ENCODE data around the gene EMP2.
"Not testable (repeated sequence)": the region's sequence is repeated elsewhere in the genome, so short reads cannot be mapped to it uniquely, and the experiment has no call there.

EMP2 gene

DNA sequence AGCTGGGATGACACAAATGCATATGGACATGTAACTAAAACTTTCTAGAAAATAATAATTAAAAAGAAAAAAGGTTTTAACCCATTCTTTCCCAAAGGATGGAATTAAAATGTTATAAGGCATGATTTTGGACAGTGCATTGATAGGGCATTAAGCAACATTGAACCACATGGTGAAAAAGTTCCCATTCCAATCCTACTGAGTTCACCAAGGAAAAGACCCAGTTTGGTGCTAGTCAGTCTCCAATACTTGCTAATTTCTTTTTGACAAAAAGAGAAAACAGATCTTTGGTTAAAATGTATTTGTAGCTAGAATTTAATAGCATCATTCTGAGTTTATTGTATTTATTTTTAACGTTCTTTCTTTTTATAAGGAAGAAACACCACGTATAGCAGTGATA lies 28.1 kb downstream of the EMP2 start:
- no peak for DNase-seq (ENCODE audit: low read depth, low spot score)

DNA sequence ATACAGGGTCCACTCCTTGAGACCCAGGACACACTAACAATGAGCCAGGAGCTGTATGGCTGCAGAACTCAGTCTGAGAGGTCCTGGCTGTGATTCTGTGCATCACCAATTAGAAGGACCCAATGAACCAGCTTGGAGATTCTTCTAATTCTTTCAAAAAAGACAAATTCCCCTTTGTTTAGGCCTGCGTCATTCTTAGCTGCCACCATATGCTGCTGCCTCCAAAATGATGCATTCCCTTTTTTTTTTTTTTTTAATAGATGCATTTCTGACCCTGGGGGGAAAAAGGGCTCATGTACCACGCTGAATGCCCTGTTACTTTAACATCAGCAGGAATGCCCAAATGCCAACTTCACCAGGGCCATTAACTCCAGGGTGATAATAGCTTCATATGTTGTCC lies 28.5 kb downstream of the EMP2 start:
- no peak for DNase-seq (ENCODE audit: low read depth, low spot score)

DNA sequence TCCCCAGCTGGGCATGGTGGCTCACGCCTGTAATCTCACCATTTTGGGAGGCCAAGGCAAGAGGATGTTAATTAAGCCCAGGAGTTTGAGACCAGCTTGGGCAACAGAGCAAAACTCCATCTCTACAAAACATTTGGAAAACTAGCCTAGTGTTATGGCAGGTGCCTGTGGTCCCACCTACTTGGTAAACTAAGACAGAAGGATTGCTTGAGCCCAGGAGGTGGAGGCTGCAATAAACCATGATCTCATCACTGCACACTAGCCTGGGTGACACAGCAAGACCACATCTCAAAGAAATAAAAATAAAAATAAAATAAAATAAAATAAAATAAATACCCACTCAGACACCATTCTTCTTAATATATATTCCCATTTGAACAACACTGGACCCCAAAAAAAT lies 32.0 kb downstream of the EMP2 start:
- DNase-seq (ENCODE audit: low read depth, low spot score) = no peak

DNA sequence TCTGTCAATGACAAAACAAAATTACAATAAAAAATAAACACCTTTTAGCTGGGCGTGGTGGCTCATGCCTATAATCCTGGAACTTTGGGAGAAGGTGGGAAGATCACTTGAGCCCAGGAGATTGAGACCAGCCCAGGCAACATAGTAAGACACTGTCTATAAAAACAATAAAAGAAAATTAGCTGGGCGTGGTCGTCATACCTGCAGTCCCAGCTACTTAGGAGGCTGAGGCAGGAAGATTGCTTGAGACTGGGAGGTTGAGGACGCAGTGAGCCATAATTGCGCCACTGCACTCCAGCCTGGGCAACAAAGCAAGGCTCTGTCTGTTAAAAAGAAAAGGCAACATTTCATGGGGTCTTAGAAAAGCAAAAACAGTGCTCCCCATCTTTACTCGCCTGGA lies 32.7 kb downstream of the EMP2 start:
- no peak for DNase-seq (ENCODE audit: low read depth, low spot score)

DNA sequence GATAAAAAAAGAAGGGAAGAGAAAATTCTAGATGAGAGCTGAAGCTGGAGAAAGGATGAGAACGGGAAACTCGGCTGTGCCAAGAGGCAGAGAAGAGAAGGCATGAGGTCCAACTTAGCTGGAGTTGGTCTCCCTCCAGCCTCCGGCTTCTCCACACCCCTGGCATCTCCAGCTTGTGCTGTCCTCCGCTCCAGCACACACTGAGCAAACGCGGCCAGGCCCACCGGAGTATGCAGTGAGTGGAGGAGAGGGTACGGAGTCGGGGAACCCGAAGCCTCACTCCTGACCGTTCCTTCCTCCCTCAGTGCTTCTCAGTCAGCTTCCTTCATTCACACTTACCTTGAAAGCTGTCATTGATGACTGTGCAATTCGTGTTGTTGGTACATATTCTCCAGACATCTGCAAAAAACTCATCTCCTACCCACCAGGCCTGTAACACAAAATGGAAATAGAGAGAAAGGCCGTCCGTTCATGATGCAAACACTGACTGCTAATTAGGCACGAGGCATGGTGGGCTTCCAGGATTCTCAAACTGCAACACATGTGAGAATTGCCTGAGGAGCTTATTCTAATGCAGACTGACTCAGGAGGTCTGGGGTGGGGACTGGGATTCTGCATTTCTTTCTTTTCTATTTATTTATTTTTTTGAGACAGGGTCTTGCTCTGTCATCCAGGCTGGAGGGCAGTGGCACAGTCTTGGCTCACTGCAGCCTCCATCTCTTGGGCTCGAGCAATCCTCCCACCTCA lies 37.0 kb downstream of the EMP2 start:
- no peak for DNase-seq (ENCODE audit: low read depth, low spot score)

DNA sequence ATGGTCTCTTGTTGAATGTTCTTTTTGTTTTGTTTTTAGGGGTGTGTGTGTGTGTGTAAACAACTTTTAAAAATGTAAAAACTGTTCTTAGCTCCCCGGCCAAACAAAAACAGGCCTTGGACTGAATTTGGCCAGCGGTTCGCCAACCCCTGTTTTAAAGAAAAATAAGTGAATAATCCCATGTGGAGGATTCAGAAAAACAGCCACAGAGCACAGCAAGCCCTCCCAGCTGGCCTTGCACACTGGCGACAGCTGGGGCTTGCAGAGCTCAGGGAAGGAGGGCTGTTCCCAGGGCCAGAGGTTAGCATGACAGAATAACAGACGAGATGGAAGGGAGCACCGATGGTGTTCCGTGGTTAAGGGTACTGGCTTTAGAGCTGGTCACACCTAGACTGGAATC lies 39.0 kb downstream of the EMP2 start:
- no peak for DNase-seq (ENCODE audit: low read depth, low spot score)

DNA sequence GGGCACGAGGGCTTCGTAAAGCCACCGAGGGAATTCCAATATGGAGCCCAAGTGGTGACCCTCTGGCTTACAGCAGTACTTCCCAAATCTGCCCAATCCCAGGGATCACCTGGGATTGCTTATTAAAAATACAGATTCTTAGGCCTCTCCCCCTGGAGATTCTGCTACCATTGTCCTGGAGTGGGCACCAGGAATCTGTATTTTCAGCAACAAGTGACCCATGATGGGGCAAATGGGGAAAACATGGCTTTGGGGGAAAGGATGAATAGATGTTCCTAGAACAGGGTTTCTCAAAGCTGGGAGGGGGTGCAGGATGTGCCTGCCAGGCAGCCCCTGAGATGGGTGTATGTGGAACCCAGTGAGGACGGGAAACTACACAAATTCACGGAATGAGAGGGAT lies 40.6 kb downstream of the EMP2 start:
- no peak for DNase-seq (ENCODE audit: low read depth, low spot score)

DNA sequence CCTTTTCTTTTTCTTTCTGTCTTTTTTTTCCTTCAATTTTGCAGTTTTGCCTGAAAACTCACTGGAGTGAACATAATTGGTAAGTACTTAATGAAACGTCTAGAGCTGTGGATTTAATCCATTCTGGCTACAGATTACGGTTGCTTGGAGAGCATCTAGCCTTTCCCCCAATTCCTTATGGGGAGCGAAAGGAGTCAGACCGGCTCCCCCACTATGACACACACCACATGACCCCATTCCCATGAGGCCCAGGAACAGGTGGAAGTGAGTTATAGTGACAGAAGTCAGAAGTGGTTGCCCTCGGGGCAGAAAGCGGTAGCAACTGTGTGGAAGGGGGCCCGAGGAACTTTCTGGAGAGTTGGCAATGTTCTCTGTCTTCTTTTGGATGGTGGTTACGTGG lies 41.2 kb downstream of the EMP2 start:
- DNase-seq (ENCODE audit: low read depth, low spot score) = no peak

DNA sequence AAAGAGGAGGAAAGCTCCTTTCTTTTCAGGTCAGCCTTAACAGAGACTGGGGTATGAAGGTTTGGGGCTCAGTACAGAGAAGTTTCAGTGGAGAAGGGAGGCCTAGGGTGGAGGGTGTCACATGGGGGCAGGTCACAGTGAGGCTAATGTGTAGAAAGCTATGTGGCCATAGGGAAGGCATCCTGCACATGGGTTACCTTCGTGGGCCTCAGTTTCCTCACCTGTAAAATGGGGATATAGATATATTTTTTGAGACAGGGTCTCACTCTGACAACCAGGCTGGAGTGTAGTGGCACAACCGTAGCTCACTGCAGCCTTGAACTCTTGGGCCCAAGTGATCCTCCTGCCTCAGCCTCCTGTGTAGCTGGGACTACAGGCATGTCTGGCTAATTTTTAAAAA lies 41.8 kb downstream of the EMP2 start:
- DNase-seq (ENCODE audit: low read depth, low spot score) = no peak

DNA sequence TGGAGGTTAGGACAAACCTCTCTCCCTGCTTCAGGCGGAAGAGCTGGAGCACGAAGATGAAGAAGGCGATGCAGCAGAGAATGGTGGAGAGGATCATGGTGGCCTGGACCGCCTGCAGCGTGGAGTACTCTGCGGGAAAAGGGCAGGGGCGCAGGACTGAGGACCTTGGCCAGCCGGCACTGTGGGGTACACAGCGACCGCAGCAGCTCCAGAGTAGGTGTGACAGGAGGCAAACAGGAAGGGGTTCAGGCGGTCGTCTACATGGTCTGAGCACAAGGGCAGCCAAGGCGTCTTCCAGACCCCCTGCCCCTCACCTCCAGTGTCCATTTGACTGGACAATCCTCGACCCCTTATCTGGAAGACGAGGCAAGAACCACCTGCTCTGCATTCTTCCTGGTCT lies 42.5 kb downstream of the EMP2 start:
- DNase-seq (ENCODE audit: low read depth, low spot score) = no peak

DNA sequence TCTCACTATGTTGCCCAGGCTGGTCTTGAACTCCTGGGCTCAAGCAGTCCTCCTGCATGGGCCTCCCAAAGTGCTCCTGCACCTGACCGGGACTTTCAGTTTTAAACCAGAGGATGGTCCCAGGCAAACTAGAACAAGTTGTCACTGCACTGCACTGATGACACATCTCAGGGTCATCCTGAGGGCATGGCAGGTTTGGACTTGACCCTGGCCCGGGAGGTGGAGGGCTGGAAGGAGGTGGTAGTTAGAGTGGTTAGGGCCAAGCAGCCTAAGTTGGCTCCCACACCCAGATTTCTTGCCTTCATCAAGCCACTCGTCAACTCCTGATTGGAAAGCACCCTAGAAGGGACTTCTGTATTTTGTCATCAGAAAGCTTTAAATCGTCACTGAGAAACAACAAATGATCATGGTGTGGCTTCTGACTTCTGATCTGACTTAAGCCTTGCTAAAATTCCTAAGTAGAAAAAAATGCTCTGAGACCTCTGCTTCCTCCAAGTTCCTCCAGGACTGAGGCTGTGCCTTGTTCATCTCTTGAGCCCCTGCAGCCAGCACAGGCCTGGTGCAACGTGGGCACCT lies 43.5 kb downstream of the EMP2 start:
- no peak for DNase-seq (ENCODE audit: low read depth, low spot score)

DNA sequence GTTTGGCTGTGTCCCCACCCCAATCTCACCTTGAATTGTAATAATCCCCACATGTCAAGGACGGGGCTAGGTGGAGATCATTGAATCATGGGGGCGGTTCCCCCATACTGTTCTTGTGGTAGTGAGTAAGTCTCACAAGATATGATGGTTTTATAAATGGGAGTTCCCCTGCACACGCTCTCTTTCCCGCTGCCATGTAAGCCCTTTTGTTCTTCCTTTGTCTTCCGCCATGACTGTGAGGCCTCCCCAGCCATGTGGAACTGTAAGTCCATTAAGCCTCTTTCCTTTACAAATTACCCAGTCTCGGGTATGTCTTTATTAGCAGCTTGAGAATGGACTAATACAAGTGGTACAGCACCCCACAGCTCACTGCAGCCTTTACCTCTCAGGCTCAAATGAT lies 44.1 kb downstream of the EMP2 start:
- DNase-seq (ENCODE audit: low read depth, low spot score) = not testable (repeated sequence)

DNA sequence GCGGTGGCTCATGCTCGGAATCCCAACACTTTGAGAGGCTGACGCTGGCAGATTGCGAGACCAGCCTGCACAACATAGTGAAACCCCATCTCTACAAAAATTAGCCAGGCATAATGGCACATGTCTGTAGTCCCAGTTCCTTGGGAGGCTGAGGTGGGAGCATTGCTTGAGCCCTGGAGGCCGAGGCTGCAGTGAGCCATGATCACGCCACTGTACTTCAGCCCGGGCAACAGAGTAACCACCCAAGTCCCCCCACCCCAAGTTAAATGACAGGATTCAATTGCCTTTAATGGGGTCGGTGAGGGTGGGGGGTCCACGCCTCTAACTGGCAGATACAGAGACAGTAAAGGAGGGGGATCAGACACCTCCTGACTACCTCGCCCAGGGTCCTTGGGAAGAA lies 44.9 kb downstream of the EMP2 start:
- no peak for DNase-seq (ENCODE audit: low read depth, low spot score)

DNA sequence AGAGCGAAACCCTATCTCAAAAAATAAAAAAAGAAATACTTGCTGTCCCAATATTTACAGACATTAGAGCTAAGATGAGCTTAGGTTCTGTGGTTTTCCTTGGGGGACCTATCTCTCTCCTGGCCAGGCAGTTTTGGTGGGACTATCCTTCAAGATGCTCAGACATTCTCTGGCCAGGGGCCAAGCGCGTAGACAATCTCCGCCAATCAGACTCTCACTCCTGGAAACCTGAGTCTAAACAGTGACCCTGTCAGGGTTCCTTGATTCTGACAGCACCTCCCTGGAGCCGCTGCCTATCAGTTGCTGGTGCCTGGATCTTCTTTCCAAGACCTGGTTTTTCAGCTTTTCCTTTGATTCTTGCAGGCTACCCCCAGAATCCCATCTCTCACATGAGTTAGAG lies 45.6 kb downstream of the EMP2 start:
- DNase-seq (ENCODE audit: low read depth, low spot score) = no peak

DNA sequence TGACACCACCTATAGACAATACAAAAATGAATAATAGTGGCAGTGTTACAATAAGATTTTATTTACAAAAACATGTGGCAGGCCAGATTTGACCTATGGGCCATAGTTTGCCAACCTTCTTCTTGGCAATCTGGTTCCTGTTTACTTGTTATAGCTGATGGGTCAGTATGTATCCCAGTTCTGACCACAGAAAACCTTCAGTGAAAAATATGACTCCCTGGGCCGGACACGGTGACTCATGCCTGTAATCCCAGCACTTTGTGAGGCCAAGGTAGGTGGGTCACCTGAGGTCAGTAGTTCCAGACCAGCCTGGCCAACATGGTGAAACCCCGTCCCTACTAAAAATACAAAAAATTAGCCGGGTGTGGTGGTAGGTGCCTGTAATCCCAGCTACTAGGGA lies 46.8 kb downstream of the EMP2 start:
- DNase-seq (ENCODE audit: low read depth, low spot score) = not testable (repeated sequence)

DNA sequence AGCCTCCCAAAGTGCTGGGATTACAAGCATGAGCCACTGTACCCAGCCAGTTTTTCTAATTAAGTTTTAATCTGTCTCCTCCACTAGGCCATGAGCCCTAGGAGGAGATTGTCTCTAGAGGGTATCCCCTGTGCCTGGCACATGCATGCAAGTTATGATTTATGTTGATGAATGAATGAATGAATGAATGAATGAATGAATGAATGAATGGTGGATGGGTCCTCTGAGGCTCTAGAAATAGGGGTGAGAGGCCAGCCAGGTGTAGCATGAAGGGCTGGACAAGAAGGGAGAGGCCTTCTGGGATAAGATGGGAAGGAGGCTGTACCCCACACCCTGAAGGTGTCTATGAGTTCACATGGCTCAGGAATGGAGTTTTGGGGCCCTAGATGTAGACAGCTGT lies 48.8 kb downstream of the EMP2 start:
- DNase-seq (ENCODE audit: low read depth, low spot score) = no peak

DNA sequence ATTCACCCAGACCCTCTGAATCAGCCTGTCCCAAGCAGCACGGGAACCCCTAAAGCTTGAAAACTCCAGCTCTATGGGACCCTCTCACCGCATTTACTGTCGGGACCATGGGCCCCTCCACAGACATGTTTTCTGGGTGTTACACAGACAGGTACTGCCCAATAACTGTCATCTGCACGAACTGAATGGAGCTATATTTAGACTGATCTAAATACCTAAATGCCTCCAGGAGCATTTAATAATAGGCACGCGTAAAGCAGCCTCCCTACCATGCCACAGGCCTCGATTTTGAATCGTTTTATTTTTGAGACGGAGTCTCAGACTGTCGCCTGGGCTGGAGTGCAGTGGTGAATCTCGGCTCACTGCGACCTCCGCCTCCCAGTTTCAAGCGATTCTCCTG lies 49.7 kb downstream of the EMP2 start:
- DNase-seq (ENCODE audit: low read depth, low spot score) = no peak

DNA sequence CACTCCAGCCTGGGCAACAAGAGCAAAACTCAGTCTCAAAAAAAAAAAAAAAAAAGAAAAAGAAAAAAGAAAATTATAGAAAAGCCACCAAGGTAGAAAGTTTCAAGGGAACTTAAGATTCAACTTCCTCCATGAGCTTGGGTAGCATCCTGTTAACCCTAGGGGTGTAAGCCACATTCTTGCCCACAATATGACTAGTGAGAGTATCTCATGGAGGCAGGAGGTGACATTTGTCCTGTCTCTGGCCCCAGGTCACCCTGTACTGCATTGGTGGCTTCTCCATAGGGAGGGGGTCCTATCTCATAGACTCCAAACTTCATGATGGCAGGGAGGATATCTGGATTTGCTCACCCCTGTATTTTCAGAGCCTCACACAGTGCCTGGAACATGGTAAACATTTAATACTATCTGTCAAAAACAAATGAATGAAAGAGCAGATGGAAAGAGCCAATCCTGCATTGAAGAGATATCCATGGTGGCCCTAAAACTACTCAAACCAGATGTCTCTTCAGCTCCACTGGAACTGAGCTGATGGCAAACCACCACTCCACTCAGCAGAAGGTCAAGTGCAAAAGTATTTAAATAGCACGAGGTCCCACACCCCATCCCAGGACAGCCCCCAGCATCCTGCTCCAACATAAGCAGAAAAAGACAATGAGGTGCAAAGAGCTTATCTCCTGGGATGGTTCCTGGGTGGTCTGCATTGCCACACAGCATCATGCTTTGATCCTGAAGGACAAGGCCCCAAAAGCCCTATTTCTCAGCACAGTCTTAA lies 50.3 kb downstream of the EMP2 start:
- no peak for DNase-seq (ENCODE audit: low read depth, low spot score)

DNA sequence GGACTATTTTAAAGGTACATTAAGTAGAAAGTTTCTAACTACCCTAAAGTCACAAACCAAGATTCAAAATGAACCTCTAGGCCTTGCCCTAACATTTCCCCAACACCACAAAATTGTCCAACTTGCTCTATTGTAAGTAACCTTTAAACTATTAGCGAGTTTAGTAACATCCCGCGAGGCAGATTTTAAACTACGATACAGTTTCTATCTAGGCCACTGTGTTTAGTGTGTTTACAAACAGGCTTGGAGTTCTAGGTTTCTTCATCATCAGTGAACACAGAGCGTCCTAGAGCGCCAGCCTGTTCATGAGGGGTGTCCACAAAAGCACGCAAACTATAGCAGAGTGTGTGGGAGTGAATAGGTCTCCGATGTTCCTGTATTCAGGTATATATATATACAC lies 51.8 kb downstream of the EMP2 start:
- no peak for DNase-seq (ENCODE audit: low read depth, low spot score)

DNA sequence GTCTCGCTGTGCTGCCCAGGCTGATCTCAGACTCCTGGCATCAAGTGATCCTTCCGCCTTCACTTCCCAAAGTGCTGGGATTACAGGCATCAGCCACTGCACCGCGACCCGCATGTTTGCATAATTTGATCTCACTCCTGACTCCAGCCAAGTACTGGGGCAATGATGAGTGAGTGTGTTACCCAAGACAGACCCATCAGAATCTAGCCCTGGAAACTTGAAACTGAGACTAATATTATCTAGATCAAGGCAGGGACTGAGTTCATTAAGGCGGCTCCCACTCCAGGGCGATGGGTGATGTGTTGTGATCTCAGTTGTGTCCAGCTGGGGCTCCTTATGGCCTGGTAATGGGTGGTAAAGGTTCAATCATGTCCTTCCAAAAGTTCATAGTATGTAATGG lies 53.4 kb downstream of the EMP2 start:
- no peak for DNase-seq (ENCODE audit: low read depth, low spot score)

DNA sequence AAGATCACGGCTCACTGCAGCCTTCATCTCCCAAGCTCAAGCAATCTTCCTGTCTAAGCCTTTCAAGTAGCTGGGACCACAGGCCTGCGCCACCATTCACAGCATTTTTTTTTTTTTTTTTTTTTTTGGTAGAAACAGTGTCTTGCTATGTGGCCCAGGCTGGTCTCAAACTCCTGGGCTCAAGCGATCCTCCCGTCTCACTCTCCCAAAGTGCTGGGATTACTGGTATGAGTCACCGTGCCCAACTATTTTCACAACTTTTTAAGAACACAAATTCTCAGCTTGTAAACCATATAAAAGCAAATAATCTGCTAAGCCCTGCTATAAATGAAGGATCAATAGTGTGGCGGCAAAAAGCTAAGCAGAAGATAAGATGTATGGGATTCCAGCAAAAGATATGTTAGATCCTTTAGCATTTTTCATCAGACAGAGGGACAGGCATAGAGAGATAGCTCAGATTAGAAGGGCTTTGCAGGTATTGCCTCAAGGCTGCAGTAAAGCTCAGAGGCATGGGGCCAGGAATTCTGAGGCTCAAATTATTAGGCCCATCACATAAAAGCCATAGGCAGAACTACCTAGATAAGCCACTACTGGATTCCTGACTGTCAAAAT lies 55.1 kb downstream of the EMP2 start:
- DNase-seq (ENCODE audit: low read depth, low spot score) = no peak

DNA sequence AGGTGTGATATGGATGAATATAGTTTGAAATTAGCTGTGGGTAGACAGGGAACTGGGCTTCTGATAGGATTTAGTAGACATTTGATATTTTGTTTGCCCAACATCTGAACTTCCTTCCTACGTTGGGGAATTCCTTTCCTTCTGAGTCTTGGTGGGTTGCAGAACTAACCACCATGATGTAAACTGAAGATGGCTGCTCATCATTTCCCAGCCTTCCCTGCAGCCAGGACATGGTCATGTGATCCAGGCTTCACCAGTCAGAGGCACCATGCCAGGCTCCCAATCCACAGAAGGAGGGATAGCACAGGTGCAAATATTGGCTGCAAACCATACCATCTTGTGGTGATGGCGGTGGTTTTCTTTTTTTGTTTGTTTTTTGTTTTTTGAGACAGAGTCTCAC lies 57.4 kb downstream of the EMP2 start:
- no peak for DNase-seq (ENCODE audit: low read depth, low spot score)
